ENCODE data around the gene DIO3. TPM values are rescaled to one million over a fixed set of nuclear protein-coding genes. Genes with fewer than 3 reads are reported as not detected.
"Not testable (repeated sequence)": the region's sequence is repeated elsewhere in the genome, so short reads cannot be mapped to it uniquely, and the experiment has no call there.

DIO3 gene
- total RNA-seq, 1 donor from 2014 or later: not detected

DNA sequence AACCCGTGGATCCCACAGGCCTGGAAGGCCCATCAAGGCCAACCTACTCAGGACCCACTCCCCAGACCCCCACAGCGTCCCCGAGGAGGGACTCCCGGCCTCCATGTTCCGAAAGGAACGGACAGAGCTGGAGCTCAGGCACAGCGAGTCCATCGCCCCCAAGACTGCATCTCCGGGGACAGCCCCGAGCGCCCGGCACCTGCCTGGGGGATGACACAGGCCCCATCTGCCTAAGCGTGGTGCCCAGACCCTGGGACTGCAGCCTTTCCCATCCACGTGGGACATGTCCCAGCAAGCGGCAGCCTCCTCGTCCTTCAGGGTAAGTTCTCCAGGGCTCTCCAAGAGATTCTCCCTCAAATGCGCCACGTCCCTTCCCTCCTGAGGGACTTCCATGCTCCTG, 12.1 kb upstream of the DIO3 start:
- Histone ChIP-seq H3K27me3 (ENCODE audit: control insufficient read depth, insufficient read depth, low read length) (no peaks in the 10 kb centered on the region), H3K4me3 (ENCODE audit: low read depth, low read length) (no peak overlapping the region), H3K36me3 (ENCODE audit: control insufficient read depth, insufficient read depth, low read length) (no peaks in the 10 kb centered on the region)
- TF ChIP-seq, protein P1, sequence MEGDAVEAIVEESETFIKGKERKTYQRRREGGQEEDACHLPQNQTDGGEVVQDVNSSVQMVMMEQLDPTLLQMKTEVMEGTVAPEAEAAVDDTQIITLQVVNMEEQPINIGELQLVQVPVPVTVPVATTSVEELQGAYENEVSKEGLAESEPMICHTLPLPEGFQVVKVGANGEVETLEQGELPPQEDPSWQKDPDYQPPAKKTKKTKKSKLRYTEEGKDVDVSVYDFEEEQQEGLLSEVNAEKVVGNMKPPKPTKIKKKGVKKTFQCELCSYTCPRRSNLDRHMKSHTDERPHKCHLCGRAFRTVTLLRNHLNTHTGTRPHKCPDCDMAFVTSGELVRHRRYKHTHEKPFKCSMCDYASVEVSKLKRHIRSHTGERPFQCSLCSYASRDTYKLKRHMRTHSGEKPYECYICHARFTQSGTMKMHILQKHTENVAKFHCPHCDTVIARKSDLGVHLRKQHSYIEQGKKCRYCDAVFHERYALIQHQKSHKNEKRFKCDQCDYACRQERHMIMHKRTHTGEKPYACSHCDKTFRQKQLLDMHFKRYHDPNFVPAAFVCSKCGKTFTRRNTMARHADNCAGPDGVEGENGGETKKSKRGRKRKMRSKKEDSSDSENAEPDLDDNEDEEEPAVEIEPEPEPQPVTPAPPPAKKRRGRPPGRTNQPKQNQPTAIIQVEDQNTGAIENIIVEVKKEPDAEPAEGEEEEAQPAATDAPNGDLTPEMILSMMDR (IDR thresholded peaks at IDR 0.05; ENCODE audit: insufficient read depth, low read length, severe bottlenecking): no peak
- FAIRE-seq (no peak), DNase-seq (ENCODE audit: low read depth) (no peak)

DNA sequence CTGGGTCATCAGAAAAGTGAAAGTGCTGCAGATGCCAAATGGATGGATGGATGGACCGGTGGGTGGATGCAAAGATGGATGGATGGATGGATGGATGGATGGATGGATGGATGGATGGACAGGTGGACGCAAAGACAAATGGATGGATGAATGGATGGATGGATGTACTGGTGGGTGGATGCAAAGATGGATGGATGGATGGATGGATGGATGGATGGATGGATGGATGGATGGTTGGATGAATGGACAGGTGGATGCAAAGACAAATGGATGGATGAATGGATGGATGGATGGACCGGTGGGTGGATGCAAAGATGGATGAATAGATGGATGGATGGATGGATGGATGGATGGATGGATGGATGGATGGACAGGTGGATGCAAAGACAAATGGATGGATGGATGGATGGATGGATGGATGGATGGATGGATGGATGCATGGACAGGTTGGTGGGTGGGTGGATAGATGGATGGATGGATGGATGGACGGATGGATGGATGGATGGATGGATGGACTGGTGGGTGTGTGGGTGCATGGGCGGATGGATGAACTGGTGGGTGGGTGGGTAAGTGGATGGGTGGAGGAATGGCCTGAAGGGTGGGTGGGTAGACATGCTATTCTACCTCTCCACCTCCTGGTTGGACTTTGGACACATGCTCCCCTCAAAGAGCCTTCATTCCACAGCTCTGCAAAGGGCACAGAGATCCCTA, 10.9 kb upstream of the DIO3 start:
- DNase-seq (ENCODE audit: low read depth); H3K36me3 ChIP-seq (ENCODE audit: control insufficient read depth, insufficient read depth, low read length); FAIRE-seq; H3K27me3 ChIP-seq (ENCODE audit: control insufficient read depth, insufficient read depth, low read length); H3K4me3 ChIP-seq (ENCODE audit: low read depth, low read length): not testable (repeated sequence)

DNA sequence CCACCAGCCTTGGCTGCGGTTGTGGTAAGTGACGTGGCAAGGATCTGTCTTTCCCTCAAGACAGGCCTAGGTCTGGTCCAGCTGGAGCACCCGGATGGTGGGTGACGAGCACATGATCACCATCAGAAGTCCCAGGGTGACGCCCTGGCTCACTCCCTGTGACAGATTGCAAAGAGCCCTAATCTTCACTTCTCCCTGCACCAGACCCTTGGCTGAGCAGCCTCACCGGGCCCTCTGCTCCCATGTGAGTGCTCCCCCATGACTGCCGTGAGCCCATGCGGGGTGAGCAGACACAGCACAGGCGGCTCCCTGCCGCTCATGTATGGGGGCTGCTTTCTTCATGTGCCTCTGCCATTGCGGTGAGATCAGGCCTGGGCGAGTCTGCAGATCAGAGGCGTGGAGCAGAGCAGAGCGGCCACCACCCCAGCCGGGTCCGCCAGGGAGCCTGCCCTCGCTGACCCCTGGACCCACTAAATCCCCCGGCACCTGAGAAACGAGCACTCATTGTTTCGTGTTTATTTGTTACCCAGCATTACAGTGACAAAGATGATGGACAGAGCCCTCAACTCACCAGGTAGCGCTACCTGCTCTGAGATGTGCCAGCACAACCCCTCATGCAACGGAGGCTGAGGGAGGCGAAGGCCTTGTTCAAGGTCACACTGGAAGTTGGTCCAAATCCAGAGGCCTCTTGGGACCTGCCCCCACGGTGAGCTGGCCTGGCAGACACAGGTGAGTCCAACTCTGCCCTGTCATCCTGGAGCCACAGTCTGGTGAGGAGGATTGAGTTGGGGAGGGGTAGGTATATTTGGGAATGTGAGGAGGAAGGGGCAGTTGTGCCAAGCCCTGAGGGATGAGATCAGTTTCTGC, 9.3 kb upstream of the DIO3 start:
- DNase-seq (ENCODE audit: low read depth): no peak
- H3K4me3 ChIP-seq (ENCODE audit: low read depth, low read length): no peak overlapping the region
- FAIRE-seq: peak; percentile 72
- TF ChIP-seq, protein P1 (IDR thresholded peaks at IDR 0.05; ENCODE audit: insufficient read depth, low read length, severe bottlenecking): no peak
- no peaks in the 10 kb centered on the region for H3K27me3 ChIP-seq (ENCODE audit: control insufficient read depth, insufficient read depth, low read length)
- no peaks in the 10 kb centered on the region for H3K36me3 ChIP-seq (ENCODE audit: control insufficient read depth, insufficient read depth, low read length)

DNA sequence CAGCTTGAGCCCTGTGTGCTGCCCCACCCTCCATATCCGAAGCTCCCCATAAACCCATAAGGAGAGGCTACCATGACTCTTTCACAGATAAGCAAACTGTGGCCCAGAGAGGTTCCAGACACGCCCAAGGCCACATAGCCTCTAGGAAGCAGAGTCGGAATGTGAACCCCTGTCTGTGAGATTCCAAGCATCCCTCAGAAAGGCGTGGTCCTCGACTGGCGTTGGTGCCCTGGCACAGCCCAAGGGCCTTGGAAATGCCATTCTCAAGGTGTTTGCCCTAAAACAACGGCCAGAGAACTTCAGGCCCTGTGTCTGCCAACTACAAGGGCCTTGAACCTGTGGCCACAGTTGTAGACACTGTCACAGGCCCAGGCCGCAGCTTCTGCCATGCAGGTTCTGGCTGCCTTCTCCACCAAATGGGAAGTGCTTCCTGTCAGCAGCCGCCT, 8.5 kb upstream of the DIO3 start:
- no peaks in the 10 kb centered on the region for H3K36me3 ChIP-seq (ENCODE audit: control insufficient read depth, insufficient read depth, low read length)
- FAIRE-seq: no peak
- H3K27me3 ChIP-seq (ENCODE audit: control insufficient read depth, insufficient read depth, low read length): no peaks in the 10 kb centered on the region
- TF ChIP-seq, protein P1 (IDR thresholded peaks at IDR 0.05; ENCODE audit: insufficient read depth, low read length, severe bottlenecking): no peak
- DNase-seq (ENCODE audit: low read depth): no peak
- no peak overlapping the region for H3K4me3 ChIP-seq (ENCODE audit: low read depth, low read length)

DNA sequence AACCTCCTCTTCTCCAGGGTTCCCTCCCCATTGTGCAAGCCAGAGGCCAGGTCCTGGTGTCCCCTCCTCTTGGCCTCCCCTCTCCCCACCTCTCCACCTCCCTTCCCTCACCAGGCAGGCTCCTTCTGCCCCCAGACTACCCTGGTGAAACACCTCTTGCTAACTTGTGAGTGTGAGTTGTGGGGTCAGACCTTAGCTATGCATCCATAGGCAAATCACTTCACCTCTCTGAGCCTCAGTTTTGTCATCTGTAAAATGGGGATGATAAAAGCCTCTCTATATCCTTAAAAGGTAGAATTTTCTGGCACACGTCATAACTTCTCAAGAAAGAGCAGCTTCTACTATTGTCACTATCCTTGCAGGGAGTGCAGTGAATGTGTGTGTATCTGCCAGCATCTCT, 7.9 kb upstream of the DIO3 start:
- Histone ChIP-seq H3K27me3 (ENCODE audit: control insufficient read depth, insufficient read depth, low read length) (peaks cover 3% of the 10 kb centered on the region), H3K36me3 (ENCODE audit: control insufficient read depth, insufficient read depth, low read length) (no peaks in the 10 kb centered on the region), H3K4me3 (ENCODE audit: low read depth, low read length) (no peak overlapping the region)
- no peak for DNase-seq (ENCODE audit: low read depth)
- no peak for FAIRE-seq
- TF ChIP-seq, protein P1 (IDR thresholded peaks at IDR 0.05; ENCODE audit: insufficient read depth, low read length, severe bottlenecking): no peak

DNA sequence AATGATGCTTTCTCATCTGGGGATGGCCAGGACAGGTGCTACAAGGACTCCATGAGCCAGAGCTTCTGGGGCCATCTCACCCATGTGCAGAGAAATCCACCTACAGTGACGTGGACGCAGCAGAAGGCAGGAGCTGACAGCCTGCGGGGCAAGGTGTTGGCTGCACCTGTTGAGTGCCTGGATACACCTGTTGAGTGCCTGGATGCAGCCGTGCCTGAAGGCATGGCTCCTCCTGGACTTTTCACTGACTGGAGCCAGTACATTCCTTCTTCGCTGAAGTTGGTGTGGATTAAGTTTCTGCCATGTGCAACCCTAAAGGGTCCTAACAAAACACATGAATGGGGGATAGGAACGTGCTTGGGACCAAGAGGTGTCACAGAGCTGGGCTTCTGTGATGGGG, 7.4 kb upstream of the DIO3 start:
- TF ChIP-seq, protein P1 (IDR thresholded peaks at IDR 0.05; ENCODE audit: insufficient read depth, low read length, severe bottlenecking): no peak
- no peaks in the 10 kb centered on the region for H3K36me3 ChIP-seq (ENCODE audit: control insufficient read depth, insufficient read depth, low read length)
- no peak overlapping the region for H3K4me3 ChIP-seq (ENCODE audit: low read depth, low read length)
- no peak for FAIRE-seq
- no peak for DNase-seq (ENCODE audit: low read depth)
- H3K27me3 ChIP-seq (ENCODE audit: control insufficient read depth, insufficient read depth, low read length): peaks cover 7% of the 10 kb centered on the region
